AG04449 (cell line): ENCODE data around the gene GABRB3.
"Not testable (repeated sequence)": the region's sequence is repeated elsewhere in the genome, so short reads cannot be mapped to it uniquely, and the experiment has no call there.

Source experiments
- CTCF ChIA-PET: fragments of 350-600 bp; formaldehyde crosslinking; extraction: SDS; loops from one replicate; lab custom pipeline; 2021; ENCODE audit warnings: antibody characterized with exemption; lab: Yijun Ruan, JAX
- POLR2A ChIA-PET: fragments of 400-600, 350-600 bp; formaldehyde crosslinking; extraction: SDS; loops from one replicate; lab custom pipeline; 2020; ENCODE audit warnings: antibody characterized with exemption, inconsistent platforms; lab: Yijun Ruan, JAX
- DNase-seq: peaks from one replicate; pipeline ENCODE4 v3.0.0-alpha.2; 2010; ENCODE audit warnings: low read depth, low spot score
- H3K4me3 ChIP-seq: 2 replicates; pipeline ENCODE4 v1.5.1; 2011; ENCODE audit warnings: low read depth, mild to moderate bottlenecking, control low read depth, low read length
- TF ChIP-seq, protein P1 (sequence below): IDR thresholded peaks from one replicate; pipeline ENCODE4 v1.5.1; 2011; ENCODE audit warnings: mild to moderate bottlenecking, moderate library complexity, low read length, control low read depth, inconsistent platforms; ENCODE audit not compliant: insufficient read depth; ENCODE audit errors: missing control alignments

GABRB3 gene

DNA sequence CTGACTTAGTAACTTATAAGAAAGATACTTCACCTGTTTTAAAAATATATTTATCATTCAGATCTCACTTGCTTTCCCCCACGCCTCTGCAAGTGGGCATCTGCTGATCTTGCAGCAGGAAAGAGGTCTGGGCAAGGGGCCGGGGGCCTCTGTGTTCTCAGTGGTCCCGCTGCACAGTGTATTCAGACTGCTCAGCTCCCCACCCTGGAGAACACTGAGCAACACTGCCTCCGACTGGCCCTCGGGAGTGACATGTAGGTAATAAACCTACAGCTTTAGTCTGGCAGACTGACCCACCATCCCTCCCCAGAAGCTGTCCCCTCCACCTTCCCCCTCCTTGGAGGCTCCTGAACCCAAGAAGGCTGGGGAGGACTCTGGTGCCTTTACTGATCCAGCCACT, 43.8 kb downstream of the GABRB3 start:
- POLR2A ChIA-PET: no interaction called here
- DNase-seq: no peak
- TF ChIP-seq, protein P1, sequence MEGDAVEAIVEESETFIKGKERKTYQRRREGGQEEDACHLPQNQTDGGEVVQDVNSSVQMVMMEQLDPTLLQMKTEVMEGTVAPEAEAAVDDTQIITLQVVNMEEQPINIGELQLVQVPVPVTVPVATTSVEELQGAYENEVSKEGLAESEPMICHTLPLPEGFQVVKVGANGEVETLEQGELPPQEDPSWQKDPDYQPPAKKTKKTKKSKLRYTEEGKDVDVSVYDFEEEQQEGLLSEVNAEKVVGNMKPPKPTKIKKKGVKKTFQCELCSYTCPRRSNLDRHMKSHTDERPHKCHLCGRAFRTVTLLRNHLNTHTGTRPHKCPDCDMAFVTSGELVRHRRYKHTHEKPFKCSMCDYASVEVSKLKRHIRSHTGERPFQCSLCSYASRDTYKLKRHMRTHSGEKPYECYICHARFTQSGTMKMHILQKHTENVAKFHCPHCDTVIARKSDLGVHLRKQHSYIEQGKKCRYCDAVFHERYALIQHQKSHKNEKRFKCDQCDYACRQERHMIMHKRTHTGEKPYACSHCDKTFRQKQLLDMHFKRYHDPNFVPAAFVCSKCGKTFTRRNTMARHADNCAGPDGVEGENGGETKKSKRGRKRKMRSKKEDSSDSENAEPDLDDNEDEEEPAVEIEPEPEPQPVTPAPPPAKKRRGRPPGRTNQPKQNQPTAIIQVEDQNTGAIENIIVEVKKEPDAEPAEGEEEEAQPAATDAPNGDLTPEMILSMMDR: no peak
- H3K4me3 ChIP-seq: no peak overlapping the region
- CTCF ChIA-PET: no interaction called here

DNA sequence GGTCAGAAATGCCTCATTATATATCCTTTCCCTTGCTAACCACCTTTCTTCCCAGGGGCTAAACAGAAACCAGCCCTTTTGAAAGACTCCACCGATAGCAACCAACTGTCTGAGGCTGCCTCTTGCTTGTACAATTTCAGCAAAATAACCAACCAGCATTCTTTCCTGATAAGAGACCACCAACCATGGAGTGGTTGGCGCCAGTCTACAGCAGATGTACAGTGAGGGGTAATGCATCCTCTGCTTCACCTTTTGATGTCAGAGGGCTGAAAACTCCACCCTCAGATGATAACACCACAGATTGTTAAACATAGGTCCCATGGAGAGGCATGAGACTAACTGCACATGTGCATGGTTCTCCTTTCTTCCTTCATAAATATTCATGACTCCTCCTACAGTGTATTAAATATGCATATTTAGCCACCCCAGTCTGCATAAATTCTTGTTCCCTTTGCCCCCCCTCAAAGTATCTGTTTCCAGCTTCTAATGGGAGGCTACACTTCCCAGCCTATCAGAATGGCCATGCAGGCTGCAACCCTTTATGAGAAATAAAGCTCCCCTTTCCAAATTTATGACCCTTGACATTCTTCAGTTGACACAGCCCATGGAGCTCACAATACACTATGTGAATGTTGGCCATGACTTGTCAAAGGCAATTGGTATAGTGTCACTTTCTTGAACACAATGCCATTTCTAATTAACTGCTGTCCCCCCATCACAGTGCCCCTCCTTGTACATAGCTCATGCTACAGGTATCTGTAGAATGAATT, 48.3 kb downstream of the GABRB3 start:
- CTCF ChIA-PET: no interaction called here
- POLR2A ChIA-PET: no interaction called here
- DNase-seq: no peak
- TF ChIP-seq, protein P1: no peak
- no peak overlapping the region for H3K4me3 ChIP-seq

DNA sequence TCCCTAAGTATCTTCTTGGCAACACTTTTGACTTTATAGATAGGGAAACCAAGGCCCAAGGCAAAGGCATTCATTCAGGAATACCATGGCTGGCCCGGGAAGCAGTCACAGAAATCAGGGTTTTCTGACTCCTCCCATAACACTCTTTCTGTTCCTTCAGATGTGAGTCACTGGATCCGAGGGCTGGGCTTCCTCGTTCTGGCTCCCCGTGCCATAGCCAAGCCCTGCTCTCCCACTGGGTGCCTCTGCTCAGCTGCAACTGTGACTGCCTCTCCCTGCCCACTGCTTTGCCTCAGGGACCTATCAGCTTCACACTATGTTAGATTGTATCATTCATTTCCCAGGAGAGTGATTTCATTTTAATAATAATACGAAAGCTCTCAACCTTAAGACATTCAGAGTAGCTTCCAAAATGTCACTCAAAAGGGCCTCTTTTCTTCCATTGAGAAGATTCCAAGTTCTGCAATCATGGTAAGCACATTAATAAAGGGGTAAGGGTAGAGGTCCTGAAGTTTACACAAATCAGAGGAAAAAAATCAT, 50.2 kb downstream of the GABRB3 start:
- DNase-seq: no peak
- POLR2A ChIA-PET: no interaction called here
- CTCF ChIA-PET: no interaction called here
- no peak overlapping the region for H3K4me3 ChIP-seq
- TF ChIP-seq, protein P1: no peak

DNA sequence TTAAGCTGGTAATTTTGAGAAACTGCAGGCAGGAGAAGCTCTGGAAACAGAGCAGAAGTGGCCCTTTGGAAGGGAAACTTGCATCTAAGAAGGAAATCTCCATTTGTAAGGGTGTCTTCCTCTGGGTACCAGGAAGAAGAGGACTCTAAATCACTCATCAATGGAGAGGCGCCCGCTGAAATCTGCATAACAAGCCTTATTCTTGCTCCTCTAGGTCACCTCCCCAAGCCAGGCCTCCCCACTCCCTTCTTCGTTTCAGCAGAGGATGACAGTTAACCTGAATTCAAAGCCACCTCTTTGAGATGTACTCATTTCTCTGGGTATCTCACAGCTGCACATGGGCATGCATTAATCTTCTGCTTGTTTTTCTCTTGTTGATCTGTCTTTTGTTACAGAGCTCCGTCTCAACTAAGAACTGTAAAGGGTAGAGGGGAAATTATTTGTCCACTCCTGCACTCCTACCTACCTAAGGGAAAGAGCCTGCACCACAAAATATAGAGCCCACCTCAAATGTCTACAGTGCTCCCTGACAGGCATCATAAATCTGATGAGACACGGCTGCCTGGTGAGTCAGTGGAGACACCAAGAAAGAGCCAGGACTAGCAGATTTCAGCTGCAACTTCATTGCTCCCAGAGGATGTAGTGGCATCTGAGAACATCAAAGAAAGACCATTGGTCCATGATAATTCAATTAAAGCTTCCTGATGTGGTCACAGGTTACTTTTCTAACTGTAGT, 51.5 kb downstream of the GABRB3 start:
- ChIA-PET POLR2A (no interaction called here), CTCF (no interaction called here)
- DNase-seq: no peak
- no peak overlapping the region for H3K4me3 ChIP-seq
- TF ChIP-seq, protein P1: no peak

DNA sequence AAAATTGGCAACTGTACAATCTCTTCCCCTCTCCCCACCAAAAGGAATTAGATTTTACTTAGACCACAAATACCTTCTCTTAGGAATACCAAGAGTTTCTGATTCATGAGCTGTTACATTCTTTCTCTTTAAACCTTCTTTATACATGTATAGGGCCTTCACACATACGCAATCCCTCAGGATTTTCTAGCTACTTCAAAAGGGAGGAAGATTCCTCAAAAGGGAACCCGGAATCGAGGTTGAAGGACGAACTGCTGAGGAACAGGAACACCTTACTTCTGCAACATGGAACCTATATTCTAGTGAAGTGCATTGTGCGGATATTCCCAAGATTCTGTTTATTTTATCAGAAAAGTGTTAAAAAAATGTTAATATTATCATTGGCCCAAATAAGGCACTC, 52.3 kb downstream of the GABRB3 start:
- DNase-seq: no peak
- no peak overlapping the region for H3K4me3 ChIP-seq
- TF ChIP-seq, protein P1: no peak
- CTCF ChIA-PET: no interaction called here
- POLR2A ChIA-PET: no interaction called here

DNA sequence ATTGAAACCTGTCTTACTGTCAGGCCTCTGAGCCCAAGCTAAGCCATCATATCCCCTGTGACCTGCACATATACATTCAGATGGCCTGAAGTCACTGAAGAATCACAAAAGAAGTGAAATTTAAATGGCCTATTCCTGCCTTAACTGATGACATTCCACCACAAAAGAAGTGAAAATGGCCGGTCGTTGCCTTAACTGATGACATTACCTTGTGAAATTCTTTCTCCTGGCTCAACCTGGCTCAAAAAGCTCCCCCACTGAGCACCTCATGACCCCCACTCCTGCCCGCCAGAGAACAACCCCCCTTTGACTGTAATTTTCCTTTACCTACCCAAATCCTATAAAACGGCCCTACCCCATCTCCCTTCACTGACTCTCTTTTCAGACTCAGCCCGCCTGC, 53.0 kb downstream of the GABRB3 start:
- H3K4me3 ChIP-seq, DNase-seq, CTCF ChIA-PET, POLR2A ChIA-PET: not testable (repeated sequence)
